GM12878 (cell line): ENCODE results near the gene NECAB2. TPM values are rescaled to one million over a fixed set of nuclear protein-coding genes. Genes with fewer than 3 reads are reported as not detected.

Source experiments
- ATAC-seq: fragments of 200-7000 bp; cut with Tn5 transposase; 3 replicates; pipeline ENCODE4 v1.9.1; 2020; ENCODE audit warnings: mild to moderate bottlenecking, moderate library complexity
- BruUV-seq: library from RNA; stranded (reverse); fragments of 400-500 nt; replicated peaks from 2 replicates; lab custom pipeline; 2021; lab: Mats Ljungman, UMichigan
- CTCF ChIA-PET: fragments of 300-600 bp; sonication (Branson Sonifier 250); formaldehyde crosslinking; extraction: SDS; loops from one replicate; lab custom pipeline; 2021; ENCODE audit warnings: inconsistent platforms; lab: Yijun Ruan, JAX
- POLR2A ChIA-PET: fragments of 350-600 bp; formaldehyde crosslinking; extraction: SDS; loops from one replicate; lab custom pipeline; 2021; ENCODE audit warnings: inconsistent platforms; lab: Charles Lee
- RAD21 ChIA-PET: fragments of 300-600 bp; sonication (Branson Sonifier 250); formaldehyde crosslinking; loops from one replicate; lab custom pipeline; 2023; ENCODE audit warnings: antibody characterized with exemption; ENCODE audit not compliant: unreplicated experiment; lab: Charles Lee
- SMC1A ChIA-PET: fragments of 300-600 bp; sonication (Branson Sonifier 250); formaldehyde crosslinking; loops from one replicate; lab custom pipeline; 2023; ENCODE audit not compliant: unreplicated experiment, uncharacterized antibody; lab: Charles Lee
- DNase-seq: peaks from one replicate; pipeline ENCODE4 v3.0.0-alpha.2; 2011; ENCODE audit warnings: low read depth, low spot score
- FAIRE-seq: peaks from 3 replicates; lab custom pipeline; 2011; peaks lifted over from hg19 to GRCh38; lab: Jason Lieb, UNC
- H2AFZ ChIP-seq: 2 replicates; pipeline ENCODE4 v1.6.0; 2011; ENCODE audit warnings: low read depth, low read length, control low read depth; ENCODE audit not compliant: control insufficient read depth
- H3K27ac ChIP-seq: 2 replicates; pipeline ENCODE4 v1.5.1; 2011; ENCODE audit warnings: control low read depth; ENCODE audit not compliant: control insufficient read depth, insufficient read depth
- H3K27me3 ChIP-seq, 2 experiments: replicated peaks in 1 of 2; 2 replicates each; pipeline versions ENCODE4 v1.6.0 to v1.6.1; 2011; ENCODE audit warnings: low read length in 1 of 2; ENCODE audit not compliant: control insufficient read depth in 2 of 2, insufficient read depth in 2 of 2
- H3K36me3 ChIP-seq, 2 experiments: 2 replicates each; pipeline ENCODE4 v1.5.1; 2011; ENCODE audit warnings: low read length in 1 of 2; ENCODE audit not compliant: control insufficient read depth in 2 of 2, insufficient read depth in 2 of 2
- H3K4me1 ChIP-seq: 2 replicates; pipeline ENCODE4 v1.6.1; 2011; ENCODE audit warnings: mild to moderate bottlenecking, low read length, moderate library complexity, mixed read lengths; ENCODE audit not compliant: control insufficient read depth, insufficient read depth
- H3K4me2 ChIP-seq: 2 replicates; pipeline ENCODE4 v1.6.0; 2011; ENCODE audit warnings: control low read depth; ENCODE audit not compliant: control insufficient read depth, insufficient read depth
- H3K4me3 ChIP-seq: fragments of 200-600 bp; sonication (generic); 2 replicates; pipeline ENCODE4 v1.5.1; 2016
- H3K79me2 ChIP-seq: 2 replicates; pipeline ENCODE4 v1.6.0; 2011; ENCODE audit warnings: low read length; ENCODE audit not compliant: control insufficient read depth, insufficient read depth
- H3K9ac ChIP-seq: 2 replicates; pipeline ENCODE4 v1.8.0; 2011; ENCODE audit warnings: low read length, control low read depth, mixed read lengths; ENCODE audit not compliant: control insufficient read depth, insufficient read depth
- H3K9me3 ChIP-seq: replicated peaks from 3 replicates; pipeline ENCODE4 v1.5.1; 2011; ENCODE audit warnings: mild to moderate bottlenecking, low read length; ENCODE audit not compliant: control insufficient read depth, insufficient read depth
- H4K20me1 ChIP-seq: 2 replicates; pipeline ENCODE4 v1.6.0; 2011; ENCODE audit not compliant: control insufficient read depth, insufficient read depth
- CEBPB ChIP-seq, 2 experiments: fragments of 150-350 bp in 1 of 2; IDR thresholded peaks; 2 replicates each; pipeline ENCODE4 v1.6.1; 2012 to 2014; ENCODE audit warnings: low read depth in 2 of 2, low read length in 2 of 2, borderline replicate concordance in 1 of 2, inconsistent platforms in 1 of 2
- CUX1 ChIP-seq: IDR thresholded peaks from 2 replicates; pipeline ENCODE4 v1.6.1; 2012; ENCODE audit warnings: improper control_type of control experiment, low read depth, low read length; ENCODE audit not compliant: insufficient replicate concordance
- EP300 ChIP-seq, 2 experiments: fragments of 150-350 bp in 1 of 2; IDR thresholded peaks; 2 replicates each; pipeline ENCODE4 v1.6.1; 2011 to 2012; ENCODE audit warnings: low read depth in 2 of 2, low read length in 2 of 2, borderline replicate concordance in 1 of 2, improper control_type of control experiment in 1 of 2, inconsistent platforms in 1 of 2; ENCODE audit not compliant: control insufficient read depth in 1 of 2
- HSF1 ChIP-seq: fragments of 150-350 bp; IDR thresholded peaks from 2 replicates; pipeline ENCODE4 v1.6.1; 2014; ENCODE audit warnings: mild to moderate bottlenecking, low read depth, low read length
- KAT2A ChIP-seq: conservative IDR thresholded peaks from 2 replicates; pipeline ENCODE4 v1.6.1; 2011; ENCODE audit warnings: low read depth, low read length; ENCODE audit not compliant: control insufficient read depth
- MTA2 ChIP-seq: fragments of 450-650 bp; IDR thresholded peaks from 2 replicates; pipeline ENCODE4 v1.6.1; 2016; ENCODE audit warnings: low read depth, mild to moderate bottlenecking, moderate library complexity
- MXI1 ChIP-seq: fragments of 150-350 bp; IDR thresholded peaks from 2 replicates; pipeline ENCODE4 v1.6.1; 2011; ENCODE audit warnings: low read depth, mild to moderate bottlenecking, inconsistent platforms, low read length, improper control_type of control experiment
- NRF1 ChIP-seq: conservative IDR thresholded peaks from 2 replicates; pipeline ENCODE4 v1.6.1; 2011; ENCODE audit warnings: mild to moderate bottlenecking, low read depth, low read length, improper control_type of control experiment
- RAD51 ChIP-seq: fragments of 450-650 bp; IDR thresholded peaks from 2 replicates; pipeline ENCODE4 v1.6.1; 2016; ENCODE audit warnings: moderate library complexity, mild to moderate bottlenecking, inconsistent platforms
- RCOR1 ChIP-seq: conservative IDR thresholded peaks from 2 replicates; pipeline ENCODE4 v1.6.1; 2012; ENCODE audit warnings: low read depth, low read length, improper control_type of control experiment
- SKIL ChIP-seq: fragments of 450-650 bp; IDR thresholded peaks from 2 replicates; pipeline ENCODE4 v1.6.1; 2017; ENCODE audit warnings: mild to moderate bottlenecking, low read depth, inconsistent platforms; ENCODE audit not compliant: poor library complexity, severe bottlenecking
- ZNF622 ChIP-seq: fragments of 450-650 bp; IDR thresholded peaks from 2 replicates; pipeline ENCODE4 v1.6.1; 2017; ENCODE audit warnings: mild to moderate bottlenecking, inconsistent platforms
- WGBS: methylation state at CpG from one replicate; pipeline ENCODE4 v1.1.6; 2016; ENCODE audit warnings: low lambda C conversion rate; ENCODE audit not compliant: insufficient replicate concordance, insufficient coverage; ENCODE audit errors: missing lambda C conversion rate; 5-methylcytosine and 5-hydroxymethylcytosine counted together
- in situ Hi-C: fragments of 300-500 bp; cut with MboI; formaldehyde crosslinking; loops from 9 replicates; pipeline ENCODE4 v1.14.3; 2018; ENCODE audit warnings: mixed read lengths
- intact Hi-C: fragments of 100-400 bp; cut with micrococcal nuclease; formaldehyde crosslinking; loops from one replicate; pipeline ENCODE4 v1.14.2; 2022; ENCODE audit not compliant: unreplicated experiment
- polyA plus RNA-seq, 11 experiments: library from polyadenylated mRNA; depleted of rRNA in 4 of 11; unstranded in 6 of 11; stranded (reverse) in 5 of 11; fragments of >200 nt; fragmentation: Nextera tagmentation in 4 of 11; fragmentation: Illumina TruSeq in 1 of 11; extraction: Ambion mirVana in 4 of 11; extraction: Trizol in 1 of 11; gene quantifications; 1 replicate in 1 of 11; 2 replicates in 10 of 11; pipeline versions ENCODE4 v1.2.1 to v1.2.3, GENCODE V29; 2011 to 2016; ENCODE audit warnings: inconsistent platforms in 2 of 11, missing spikeins in 2 of 11, low read depth in 1 of 11
- total RNA-seq, 4 experiments: library from RNA; depleted of rRNA in 3 of 4; stranded (reverse); fragments of >200 nt in 3 of 4; fragmentation: Illumina TruSeq in 1 of 4; extraction: Trizol in 1 of 4; gene quantifications; 2 replicates each; pipeline versions ENCODE4 v1.2.1 to v1.2.3, GENCODE V29; 2013 to 2021

Gene NECAB2
- total and polyA plus RNA-seq, 10 of the 15 experiments (the other 5 are each of a cell fraction or from before 2014, with no cell fraction given), result not detected

GRCh38 chr16:84042879-84043485 lies 74.9 kb downstream of the NECAB2 start (continued):
- TF ChIP-seq HSF1, result no peak

- Histone ChIP-seq H3K27me3 (no peaks in the 10 kb centered on the region; a peak in 3 of 4 replicates), H2AFZ (no peak overlapping the region), H3K79me2 (no peaks in the 10 kb centered on the region), H3K4me1 (no peaks in the 10 kb centered on the region), H3K4me3 (no peak overlapping the region), H3K9me3 (no peaks in the 10 kb centered on the region), H3K27ac (no peak overlapping the region), H3K36me3 (no peaks in the 10 kb centered on the region), H3K4me2 (no peak overlapping the region), H4K20me1 (no peaks in the 10 kb centered on the region), H3K9ac (no peak overlapping the region)
- ChIA-PET SMC1A (no interaction called here), POLR2A (no interaction called here), CTCF (interaction anchor here (1.5 kb wide), 1 partner anchor 17 kb away, joined by 3 read pairs; no protein-coding TSS in a partner anchor), RAD21 (no interaction called here)
- FAIRE-seq, result no peak
- peak; percentile 28; the same call in 2 of the 3 replicates for ATAC-seq
- in situ Hi-C loops (no loop called here), intact Hi-C loops (no loop called here)
- WGBS, result 34% methylated on average over 18 of the region's 18 CpGs
- BruUV-seq, result no TSS peak
- DNase-seq, result no peak
- TF ChIP-seq KAT2A (no peak), MXI1 (no peak), NRF1 (no peak), RAD51 (no peak), MTA2 (no peak), ZNF622 (no peak), RCOR1 (no peak), CUX1 (no peak), CEBPB (IDR thresholded peaks at IDR 0.05; ENCODE audit: borderline replicate concordance in 1 of 2, low read depth in 2 of 2, low read length in 2 of 2) (no peak), EP300 (IDR thresholded peaks at IDR 0.05; ENCODE audit: borderline replicate concordance in 1 of 2, control insufficient read depth in 1 of 2, low read depth in 2 of 2, low read length in 2 of 2) (no peak), SKIL (no peak)
Measured at GRCh38 chr16:84043486-84044117, 75.6 kb downstream of the NECAB2 start.
